ENCODE measurements around the gene PFKL.
"Not testable (repeated sequence)": the region's sequence is repeated elsewhere in the genome, so short reads cannot be mapped to it uniquely, and the experiment has no call there.

Gene PFKL

GRCh38 chr21:44360159-44360558 is 60.3 kb downstream of the PFKL start:
- no peak for DNase-seq (ENCODE audit: low read depth in 2 of 2, low spot score in 1 of 2)

- not testable (repeated sequence) for DNase-seq (ENCODE audit: low read depth in 2 of 2, low spot score in 1 of 2)
Measured at GRCh38 chr21:44361903-44362302, 62.0 kb downstream of the PFKL start.

GRCh38 chr21:44363278-44363677 is 63.4 kb downstream of the PFKL start:
- no peak for DNase-seq (ENCODE audit: low read depth in 2 of 2, low spot score in 1 of 2)

- DNase-seq (ENCODE audit: low read depth in 2 of 2, low spot score in 1 of 2) = no peak
Measured at GRCh38 chr21:44364151-44365053, 64.5 kb downstream of the PFKL start.

- no peak for DNase-seq (ENCODE audit: low read depth in 2 of 2, low spot score in 1 of 2)
Measured at GRCh38 chr21:44365251-44365966, 65.6 kb downstream of the PFKL start.

- no peak for DNase-seq (ENCODE audit: low read depth in 2 of 2, low spot score in 1 of 2)
Measured at GRCh38 chr21:44365967-44366585, 66.2 kb downstream of the PFKL start.

- DNase-seq (ENCODE audit: low read depth in 2 of 2, low spot score in 1 of 2) = no peak
Measured at GRCh38 chr21:44366586-44367211, 66.8 kb downstream of the PFKL start.

GRCh38 chr21:44368711-44369446 is 69.0 kb downstream of the PFKL start:
- no peak for DNase-seq (ENCODE audit: low read depth in 2 of 2, low spot score in 1 of 2)

GRCh38 chr21:44370027-44370735 is 70.3 kb downstream of the PFKL start:
- no peak for DNase-seq (ENCODE audit: low read depth in 2 of 2, low spot score in 1 of 2)

GRCh38 chr21:44370786-44371410 is 71.0 kb downstream of the PFKL start:
- no peak for DNase-seq (ENCODE audit: low read depth in 2 of 2, low spot score in 1 of 2)

- DNase-seq (ENCODE audit: low read depth in 2 of 2, low spot score in 1 of 2) = no peak
Measured at GRCh38 chr21:44371596-44371995, 71.7 kb downstream of the PFKL start.

- no peak for DNase-seq (ENCODE audit: low read depth in 2 of 2, low spot score in 1 of 2)
Measured at GRCh38 chr21:44372616-44373015, 72.8 kb downstream of the PFKL start.

GRCh38 chr21:44374601-44375280 is 74.9 kb downstream of the PFKL start:
- no peak for DNase-seq (ENCODE audit: low read depth in 2 of 2, low spot score in 1 of 2)

- DNase-seq (ENCODE audit: low read depth in 2 of 2, low spot score in 1 of 2) = peak in 1 of 2 donors; percentile 9
Measured at GRCh38 chr21:44375281-44375651, 75.4 kb downstream of the PFKL start.

GRCh38 chr21:44375761-44376241 is 75.9 kb downstream of the PFKL start:
- DNase-seq (ENCODE audit: low read depth in 2 of 2, low spot score in 1 of 2) = no peak

- no peak for DNase-seq (ENCODE audit: low read depth in 2 of 2, low spot score in 1 of 2)
Measured at GRCh38 chr21:44376606-44377005, 76.8 kb downstream of the PFKL start.

Measured in stimulated activated CD8-positive, alpha-beta memory T cell treated with anti-CD3 and anti-CD28 coated beads, Interleukin-4, amount 100 ng/mL, for 4 hours (primary cell).